Ovary (tissue), 9 donors: ENCODE data around the gene TM9SF4. TPM values are rescaled to one million over a fixed set of nuclear protein-coding genes. Genes with fewer than 3 reads are reported as not detected.

Source experiments
- DNase-seq, 5 donors: peaks; one replicate each; pipeline ENCODE4 v3.0.0-alpha.2; 2019 to 2020
- H3K27ac ChIP-seq, 2 donors: fragments of 200-600 bp; one replicate each; pipeline versions ENCODE4 v1.5.1 to v1.8.0; 2019 to 2022
- H3K27me3 ChIP-seq: fragments of 200-600 bp; one replicate; pipeline ENCODE4 v1.8.0; 2022
- H3K36me3 ChIP-seq: fragments of 200-600 bp; sonication (generic); one replicate; pipeline ENCODE4 v1.5.1; 2019
- H3K4me1 ChIP-seq: one replicate; pipeline ENCODE4 v1.8.1; 2013; ENCODE audit warnings: mild to moderate bottlenecking, moderate library complexity; ENCODE audit not compliant: insufficient read depth
- H3K4me3 ChIP-seq: fragments of 200-600 bp; sonication (generic); one replicate; pipeline ENCODE4 v1.5.1; 2017
- H3K9me3 ChIP-seq, 2 donors: fragments of 200-600 bp in 1 of 2; sonication (generic) in 1 of 2; one replicate each; pipeline versions ENCODE4 v1.5.1 to v1.8.1; 2013 to 2019; ENCODE audit warnings: mild to moderate bottlenecking in 1 of 2, moderate library complexity in 1 of 2
- CTCF ChIP-seq, 3 donors: fragments of 450-650 bp in 2 of 3; fragments of 200-600 bp in 1 of 3; IDR thresholded peaks; one replicate each; pipeline versions ENCODE4 v1.5.1 to v1.8.0; 2016 to 2022; ENCODE audit warnings: antibody characterized with exemption in 3 of 3, mild to moderate bottlenecking in 1 of 3
- EP300 ChIP-seq: sonication (generic); formaldehyde crosslinking; IDR thresholded peaks from one replicate; pipeline ENCODE4 v1.6.1; 2017; ENCODE audit warnings: antibody characterized with exemption
- POLR2A ChIP-seq: fragments of 450-650 bp; IDR thresholded peaks from one replicate; pipeline ENCODE4 v1.6.1; 2017; ENCODE audit warnings: antibody characterized with exemption, mild to moderate bottlenecking, moderate library complexity
- WGBS, 3 donors: extraction: QIAGEN DNeasy Blood & Tissue Kit in 1 of 3; methylation state at CpG; one replicate each; pipeline versions ENCODE4 v1.1.5 to v1.1.7; 2013 to 2017; 5-methylcytosine and 5-hydroxymethylcytosine counted together
- intact Hi-C, 4 donors: fragments of 100-400 bp; cut with DNase I; formaldehyde crosslinking; loops; one replicate each; pipeline versions ENCODE4 v1.11.0 to v1.15.1; 2022 to 2023
- polyA plus RNA-seq, 2 donors: library from polyadenylated mRNA; stranded (reverse); fragments of 200-250 nt in 1 of 2; fragments of 350-450 nt in 1 of 2; fragmentation: Illumina TruSeq in 1 of 2; extraction: RNeasy Lipid Tissue Mini Kit (QIAGEN cat#74804) in 1 of 2; gene quantifications; one replicate each; pipeline ENCODE4 v1.2.3, GENCODE V29; 2013 to 2014
- total RNA-seq, 7 donors: library from RNA; depleted of rRNA in 2 of 7; stranded (reverse); fragments of >200 nt in 2 of 7; fragmentation: NEBNext Ultra II Directional in 3 of 7; extraction: Animal tissue kit (Norgen Biotek cat#: 25700) in 3 of 7; gene quantifications; one replicate each; pipeline versions ENCODE4 v1.1.0 to v1.2.4, GENCODE V29; 2016 to 2023
- donor health status: DM: no; HTN: no; CAD: no; lungs with moderate emphysema.
- donor health status: DM: no; HTN: no; CAD: no.
- donor health status: Bipolar disorder and iron deficiency.
- donor health status: DM: yes; HTN: yes; CAD: no.
- donor health status: DM: no; HTN: no; CAD: no.
- donor health status: DM: yes; HTN: yes; CAD: no.

Gene TM9SF4
- total and polyA plus RNA-seq, 9 donors: 16.2 to 51.0 (median 37.2) TPM

- H3K27ac ChIP-seq: no peak overlapping the region
- DNase-seq: no peak
- H3K27me3 ChIP-seq: no peaks in the 10 kb centered on the region
- H3K4me3 ChIP-seq: peak overlapping the region; percentile 77
- WGBS, 3 donors: 65 to 76% (median 75%) methylated on average over 3 of the region's 3 CpGs
- no peaks in the 10 kb centered on the region for H3K36me3 ChIP-seq
- intact Hi-C loops: no loop called here
- peaks cover 8% of the 10 kb centered on the region for H3K4me1 ChIP-seq
- no peaks in the 10 kb centered on the region for H3K9me3 ChIP-seq
- TF ChIP-seq EP300 (no peak), POLR2A (no peak), CTCF (IDR thresholded peaks at IDR 0.05) (no peak)
Observed at GRCh38 chr20:32110727-32111126, 1.2 kb downstream of the TM9SF4 start.

- Histone ChIP-seq H3K36me3 (no peaks in the 10 kb centered on the region), H3K4me1 (peaks cover 8% of the 10 kb centered on the region), H3K9me3 (no peaks in the 10 kb centered on the region), H3K27ac (no peak overlapping the region), H3K4me3 (no peak overlapping the region), H3K27me3 (no peaks in the 10 kb centered on the region)
- no peak for DNase-seq
- TF ChIP-seq POLR2A (no peak), EP300 (no peak), CTCF (IDR thresholded peaks at IDR 0.05) (no peak)
- 74 to 80% (median 80%) methylated on average over 3 of the region's 3 CpGs for WGBS, 3 donors
- intact Hi-C loops: no loop called here
Observed at GRCh38 chr20:32111156-32111686, 1.7 kb downstream of the TM9SF4 start.

GRCh38 chr20:32111753-32112152 lies 2.2 kb downstream of the TM9SF4 start:
- H3K27ac ChIP-seq: no peak overlapping the region
- H3K4me3 ChIP-seq: no peak overlapping the region
- WGBS, 3 donors: 90 to 95% (median 94%) methylated on average over 3 of the region's 3 CpGs
- H3K27me3 ChIP-seq: no peaks in the 10 kb centered on the region
- intact Hi-C loops: no loop called here
- H3K9me3 ChIP-seq: no peaks in the 10 kb centered on the region
- peaks cover 10% of the 10 kb centered on the region for H3K4me1 ChIP-seq
- H3K36me3 ChIP-seq: no peaks in the 10 kb centered on the region
- no peak for TF ChIP-seq EP300
- no peak for TF ChIP-seq POLR2A
- TF ChIP-seq CTCF (IDR thresholded peaks at IDR 0.05): no peak
- no peak for DNase-seq

- intact Hi-C loops: no loop called here
- no peaks in the 10 kb centered on the region for H3K36me3 ChIP-seq
- H3K4me3 ChIP-seq: no peak overlapping the region
- H3K4me1 ChIP-seq: peaks cover 10% of the 10 kb centered on the region
- TF ChIP-seq EP300: no peak
- no peak for TF ChIP-seq POLR2A
- TF ChIP-seq CTCF (IDR thresholded peaks at IDR 0.05): no peak
- no peaks in the 10 kb centered on the region for H3K9me3 ChIP-seq
- WGBS, 3 donors: 84 to 92% (median 88%) methylated on average over 5 of the region's 5 CpGs
- no peak for DNase-seq
- H3K27ac ChIP-seq: no peak overlapping the region
- no peaks in the 10 kb centered on the region for H3K27me3 ChIP-seq
Observed at GRCh38 chr20:32112841-32113240, 3.3 kb downstream of the TM9SF4 start.
